H1 (cell line): ENCODE data around the gene TGFB2. TPM values are rescaled to one million over a fixed set of nuclear protein-coding genes. Genes with fewer than 3 reads are reported as not detected.
A peak's percentile ranks its signal among the peaks of the same experiment; 100 is the strongest.

Source experiments
- CTCF ChIA-PET: fragments of 300-600 bp; sonication (Branson Sonifier 250); formaldehyde crosslinking; loops from one replicate; lab custom pipeline; 2021; ENCODE audit not compliant: partially characterized antibody; lab: Charles Lee
- POLR2A ChIA-PET: fragments of 300-600 bp; sonication (Branson Sonifier 250); formaldehyde crosslinking; loops from one replicate; lab custom pipeline; 2021; ENCODE audit warnings: inconsistent platforms; ENCODE audit not compliant: partially characterized antibody; lab: Charles Lee
- DNase-seq, 2 experiments: peaks; one replicate each; pipeline versions ENCODE4 v3.0.0 to v3.0.0-alpha.2; 2010 to 2022; ENCODE audit warnings: low spot score in 2 of 2, low read depth in 1 of 2, mixed read lengths in 1 of 2
- FAIRE-seq: peaks from 2 replicates; lab custom pipeline; 2011; peaks lifted over from hg19 to GRCh38; lab: Jason Lieb, UNC
- H2AFZ ChIP-seq: 2 replicates; pipeline ENCODE4 v1.8.1; 2012; ENCODE audit warnings: low read length, inconsistent platforms
- H2AK5ac ChIP-seq: 2 replicates; pipeline ENCODE4 v1.6.1; 2013; ENCODE audit warnings: low read depth, low read length
- H2BK120ac ChIP-seq: replicated peaks from 2 replicates; pipeline ENCODE3; 2013; ENCODE audit warnings: low read depth, low read length, inconsistent platforms
- H2BK12ac ChIP-seq: 2 replicates; pipeline ENCODE4 v1.6.1; 2013; ENCODE audit warnings: low read depth, low read length
- H2BK15ac ChIP-seq: 2 replicates; pipeline ENCODE4 v1.6.1; 2013; ENCODE audit warnings: low read length
- H2BK20ac ChIP-seq: 2 replicates; pipeline ENCODE4 v1.6.1; 2013; ENCODE audit warnings: low read length
- H2BK5ac ChIP-seq: 2 replicates; pipeline ENCODE4 v1.6.1; 2013; ENCODE audit warnings: low read depth, low read length
- H3K14ac ChIP-seq: 2 replicates; pipeline ENCODE4 v1.6.1; 2013; ENCODE audit warnings: inconsistent platforms; ENCODE audit not compliant: insufficient read length
- H3K18ac ChIP-seq: 2 replicates; pipeline ENCODE4 v1.6.1; 2013; ENCODE audit warnings: low read length; ENCODE audit errors: extremely low read depth
- H3K23ac ChIP-seq: 2 replicates; pipeline ENCODE4 v1.6.1; 2013; ENCODE audit warnings: inconsistent platforms; ENCODE audit not compliant: insufficient read length
- H3K23me2 ChIP-seq: 2 replicates; pipeline ENCODE4 v1.6.1; 2013; ENCODE audit warnings: low read depth, low read length
- H3K27ac ChIP-seq: 2 replicates; pipeline ENCODE4 v1.6.1; 2011; ENCODE audit warnings: low read depth, low read length, inconsistent platforms
- H3K27me3 ChIP-seq, 4 experiments: replicated peaks in 1 of 4; 1 replicate in 1 of 4; 2 replicates in 3 of 4; pipeline versions ENCODE4 v1.6.1 to v1.8.1; 2011 to 2013; ENCODE audit warnings: low read length in 3 of 4, mild to moderate bottlenecking in 3 of 4, inconsistent platforms in 2 of 4, mixed read lengths in 2 of 4, moderate library complexity in 1 of 4; ENCODE audit not compliant: control insufficient read depth in 3 of 4, insufficient read depth in 3 of 4; ENCODE audit errors: extremely low read depth in 1 of 4
- H3K36me3 ChIP-seq, 4 experiments: 2 replicates each; pipeline versions ENCODE4 v1.6.1 to v1.8.1; 2011 to 2013; ENCODE audit warnings: mild to moderate bottlenecking in 4 of 4, low read length in 3 of 4, moderate library complexity in 2 of 4, control low read depth in 1 of 4, inconsistent platforms in 1 of 4; ENCODE audit not compliant: insufficient read depth in 4 of 4, control insufficient read depth in 2 of 4
- H3K4ac ChIP-seq: replicated peaks from 2 replicates; pipeline ENCODE3; 2013; ENCODE audit warnings: low read length, low read depth, mixed read lengths, inconsistent platforms; ENCODE audit not compliant: insufficient read length
- H3K4me1 ChIP-seq, 4 experiments: replicated peaks in 1 of 4; 1 replicate in 1 of 4; 2 replicates in 3 of 4; pipeline versions ENCODE4 v1.6.1 to v1.8.1; 2011 to 2013; ENCODE audit warnings: low read length in 3 of 4, inconsistent platforms in 2 of 4, mixed read lengths in 1 of 4; ENCODE audit not compliant: insufficient read depth in 4 of 4, control insufficient read depth in 3 of 4
- H3K4me2 ChIP-seq, 2 experiments: 2 replicates each; pipeline versions ENCODE4 v1.6.1 to v1.8.1; 2011 to 2013; ENCODE audit warnings: low read depth in 2 of 2, low read length in 2 of 2, control low read depth in 1 of 2, inconsistent platforms in 1 of 2, mild to moderate bottlenecking in 1 of 2; ENCODE audit not compliant: insufficient read depth in 1 of 2
- H3K4me3 ChIP-seq, 4 experiments: fragments of 200-600, 300-600 bp in 1 of 4; sonication (generic), shearing (Covaris generic), sonication (Bioruptor Twin) in 1 of 4; 2 replicates each; pipeline versions ENCODE4 v1.5.1 to v1.8.1; 2011 to 2016; ENCODE audit warnings: low read length in 4 of 4, low read depth in 3 of 4, control low read depth in 2 of 4, inconsistent platforms in 2 of 4, mild to moderate bottlenecking in 2 of 4, mixed read lengths in 1 of 4, moderate library complexity in 1 of 4; ENCODE audit not compliant: insufficient read depth in 2 of 4; ENCODE audit errors: extremely low read depth in 1 of 4
- H3K56ac ChIP-seq: replicated peaks from 2 replicates; pipeline ENCODE3; 2013; ENCODE audit warnings: low read depth, mild to moderate bottlenecking, mixed read lengths, low read length, inconsistent platforms; ENCODE audit not compliant: insufficient read length
- H3K79me1 ChIP-seq: 2 replicates; pipeline ENCODE4 v1.6.1; 2013; ENCODE audit warnings: low read depth, low read length, control low read depth
- H3K79me2 ChIP-seq, 2 experiments: 2 replicates each; pipeline versions ENCODE4 v1.6.1 to v1.8.1; 2012 to 2013; ENCODE audit warnings: low read length in 2 of 2, mild to moderate bottlenecking in 2 of 2, inconsistent platforms in 1 of 2; ENCODE audit not compliant: insufficient read depth in 2 of 2, control insufficient read depth in 1 of 2
- H3K9ac ChIP-seq, 4 experiments: replicated peaks in 1 of 4; 1 replicate in 1 of 4; 2 replicates in 3 of 4; pipeline versions ENCODE4 v1.6.1 to v1.8.1; 2011 to 2013; ENCODE audit warnings: low read depth in 3 of 4, low read length in 3 of 4, control low read depth in 2 of 4, mild to moderate bottlenecking in 2 of 4, moderate library complexity in 2 of 4, inconsistent platforms in 1 of 4; ENCODE audit errors: extremely low read depth in 1 of 4
- H3K9me3 ChIP-seq, 2 experiments: 2 replicates each; pipeline versions ENCODE4 v1.6.1 to v1.8.1; 2012 to 2013; ENCODE audit warnings: mild to moderate bottlenecking in 2 of 2, moderate library complexity in 2 of 2, control low read depth in 1 of 2, inconsistent platforms in 1 of 2, low read depth in 1 of 2, low read length in 1 of 2, mixed read lengths in 1 of 2; ENCODE audit not compliant: insufficient read depth in 2 of 2
- H4K20me1 ChIP-seq, 2 experiments: replicated peaks in 1 of 2; 2 replicates each; pipeline versions ENCODE3 to v1.8.1; 2011 to 2013; ENCODE audit warnings: inconsistent platforms in 2 of 2, low read length in 2 of 2, mild to moderate bottlenecking in 1 of 2; ENCODE audit not compliant: insufficient read depth in 2 of 2, control insufficient read depth in 1 of 2
- H4K5ac ChIP-seq: 2 replicates; pipeline ENCODE4 v1.6.1; 2013; ENCODE audit warnings: low read length, low read depth, mixed read lengths, inconsistent platforms; ENCODE audit not compliant: insufficient read length
- H4K8ac ChIP-seq: 2 replicates; pipeline ENCODE4 v1.8.0; 2013; ENCODE audit warnings: mild to moderate bottlenecking, moderate library complexity, low read length, inconsistent platforms; ENCODE audit not compliant: insufficient read depth; ENCODE audit errors: extremely low read depth
- H4K91ac ChIP-seq: replicated peaks from 2 replicates; pipeline ENCODE3; 2013; ENCODE audit warnings: low read length, mixed read lengths, inconsistent platforms; ENCODE audit not compliant: insufficient read length
- BRCA1 ChIP-seq: IDR thresholded peaks from 2 replicates; pipeline ENCODE4 v1.6.1; 2012; ENCODE audit warnings: low read depth, low read length, improper control_type of control experiment
- CBX5 ChIP-seq: fragments of 300-800, 300-1000 bp; sonication (generic); IDR thresholded peaks from 2 replicates; pipeline ENCODE4 v1.7.1; 2016; ENCODE audit warnings: antibody characterized with exemption, low read length, low read depth
- MAX ChIP-seq: IDR thresholded peaks from 2 replicates; pipeline ENCODE4 v1.6.1; 2012; ENCODE audit warnings: inconsistent platforms
- SAP30 ChIP-seq: fragments of 300-600 bp; sonication (generic); IDR thresholded peaks from 2 replicates; pipeline ENCODE4 v1.7.1; 2012; ENCODE audit warnings: low read length, moderate library complexity, mild to moderate bottlenecking, inconsistent platforms; ENCODE audit not compliant: insufficient read depth, insufficient replicate concordance
- WGBS, 2 experiments: shearing (Covaris generic) in 1 of 2; methylation state at CpG; one replicate each; pipeline versions ENCODE4 v1.1.6 to v1.1.7; 2013 to 2015; ENCODE audit warnings: low lambda C conversion rate in 2 of 2, mixed read lengths in 2 of 2, inconsistent platforms in 1 of 2, low coverage in 1 of 2, missing lambda C conversion rate in 1 of 2; ENCODE audit not compliant: insufficient replicate concordance in 2 of 2, insufficient coverage in 1 of 2, insufficient read length in 1 of 2; ENCODE audit errors: extremely low coverage in 1 of 2, missing lambda C conversion rate in 1 of 2; 5-methylcytosine and 5-hydroxymethylcytosine counted together
- polyA plus RNA-seq, 7 experiments: library from polyadenylated mRNA; depleted of rRNA in 3 of 7; stranded (reverse) in 5 of 7; unstranded in 2 of 7; fragments of >200 nt in 5 of 7; fragments of 200-250 nt in 2 of 7; gene quantifications; 1 replicate in 5 of 7; 2 replicates in 1 of 7; 4 replicates in 1 of 7; pipeline versions ENCODE4 v1.2.1 to v1.2.3, GENCODE V29; 2011 to 2013; ENCODE audit warnings: missing spikeins in 2 of 7, mixed read lengths in 2 of 7
- total RNA-seq: library from RNA; stranded (reverse); fragmentation: NEBNext Ultra II Directional; extraction: Animal tissue kit (Norgen Biotek cat#: 25700); gene quantifications from 2 replicates; pipeline ENCODE4 v1.2.1, GENCODE V29; 2021
- TF ChIP-seq, protein P1 (sequence below): IDR thresholded peaks from 2 replicates; pipeline ENCODE4 v1.6.1; 2012; ENCODE audit warnings: inconsistent platforms

The TGFB2 gene
- total and polyA plus RNA-seq, 2 of the 8 experiments (the other 6 are each of a cell fraction or from before 2014, with no cell fraction given), result 0.26 to 0.84 TPM

GRCh38 chr1:218401998-218402785 lies 57.1 kb downstream of the TGFB2 start:
- no peaks in the 10 kb centered on the region for H3K9me3 ChIP-seq
- no peak overlapping the region; the same call in 1 of the 2 replicates for H4K8ac ChIP-seq
- no peak overlapping the region for H2AK5ac ChIP-seq
- H3K79me2 ChIP-seq, result no peaks in the 10 kb centered on the region
- no peaks in the 10 kb centered on the region for H3K23me2 ChIP-seq
- no peaks in the 10 kb centered on the region for H3K79me1 ChIP-seq
- no peak overlapping the region for H3K56ac ChIP-seq
- peaks cover 0 to 8% (median 0%) of the 10 kb centered on the region in 4 experiments; a peak in 1 of 7 replicates for H3K4me1 ChIP-seq
- H2AFZ ChIP-seq, result no peak overlapping the region
- H3K14ac ChIP-seq, result no peak overlapping the region
- no peak overlapping the region; the same call in 1 of the 2 replicates for H3K18ac ChIP-seq
- H3K27ac ChIP-seq, result no peak overlapping the region
- H2BK12ac ChIP-seq, result 0 out of 2 replicates have a peak overlapping the region, but pooled peaks have one; percentile 50
- H4K20me1 ChIP-seq, result no peaks in the 10 kb centered on the region
- H3K9ac ChIP-seq, result no peak overlapping the region
- no peak overlapping the region for H3K23ac ChIP-seq
- H4K5ac ChIP-seq, result no peak overlapping the region
- 0 out of 2 replicates have a peak overlapping the region, but pooled peaks have one; percentile 32 for H2BK20ac ChIP-seq
- H3K4me3 ChIP-seq, result no peak overlapping the region
- 0 out of 2 replicates have a peak overlapping the region, but pooled peaks have one; percentile 29 for H2BK15ac ChIP-seq
- CTCF ChIA-PET, result interaction anchor here (0.8 to 1.7 kb wide), 3 partner anchors 17 to 73 kb away, joined by 3 read pairs; partner anchors contain the start of gene TGFB2
- WGBS, 2 experiments, result 96% methylated on average over 8 of the region's 8 CpGs; no CpG with 5 or more reads in 1 of the 2 experiments
- FAIRE-seq (no peak), DNase-seq (no peak)
- no peak overlapping the region for H4K91ac ChIP-seq
- H2BK5ac ChIP-seq, result no peak overlapping the region
- H3K4ac ChIP-seq, result no peak overlapping the region
- H2BK120ac ChIP-seq, result no peak overlapping the region
- no peak overlapping the region for H3K4me2 ChIP-seq
- POLR2A ChIA-PET, result no interaction called here
- no peaks in the 10 kb centered on the region for H3K27me3 ChIP-seq
- H3K36me3 ChIP-seq, result no peaks in the 10 kb centered on the region
- TF ChIP-seq CBX5 (no peak), MAX (no peak), SAP30 (no peak), BRCA1 (no peak)
- TF ChIP-seq, protein P1, sequence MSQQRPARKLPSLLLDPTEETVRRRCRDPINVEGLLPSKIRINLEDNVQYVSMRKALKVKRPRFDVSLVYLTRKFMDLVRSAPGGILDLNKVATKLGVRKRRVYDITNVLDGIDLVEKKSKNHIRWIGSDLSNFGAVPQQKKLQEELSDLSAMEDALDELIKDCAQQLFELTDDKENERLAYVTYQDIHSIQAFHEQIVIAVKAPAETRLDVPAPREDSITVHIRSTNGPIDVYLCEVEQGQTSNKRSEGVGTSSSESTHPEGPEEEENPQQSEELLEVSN, result no peak
